OCI-LY3 (cell line): ENCODE results near the gene ERN1.
A peak's percentile ranks its signal among the peaks of the same experiment; 100 is the strongest.

Experiments used
- H2AFZ ChIP-seq: fragments of 200-600, 300-600 bp; shearing (Covaris generic); 2 replicates; pipeline ENCODE4 v1.6.0; 2014; ENCODE audit warnings: antibody characterized with exemption, low read depth, low read length
- H3K27ac ChIP-seq: fragments of 200-600, 300-600 bp; sonication (generic); 2 replicates; pipeline ENCODE4 v1.5.1; 2014; ENCODE audit warnings: mild to moderate bottlenecking, low read length, moderate library complexity, mixed read lengths
- H3K27me3 ChIP-seq: fragments of 200-600, 300-600 bp; sonication (generic); 2 replicates; pipeline ENCODE4 v1.6.1; 2014; ENCODE audit warnings: low read depth, low read length, mixed read lengths
- H3K36me3 ChIP-seq: fragments of 200-600, 300-600 bp; sonication (generic); replicated peaks from 2 replicates; pipeline ENCODE3; 2014; ENCODE audit warnings: low read depth, low read length, mixed read lengths
- H3K4me1 ChIP-seq: fragments of 300-600, 200-600 bp; sonication (generic); 2 replicates; pipeline ENCODE4 v1.6.1; 2014; ENCODE audit warnings: low read length, mixed read lengths
- H3K4me2 ChIP-seq: fragments of 200-600, 300-600 bp; sonication (generic); 2 replicates; pipeline ENCODE4 v1.6.1; 2014; ENCODE audit warnings: low read length, mixed read lengths
- H3K4me3 ChIP-seq: fragments of 300-600, 200-600 bp; sonication (generic); 2 replicates; pipeline ENCODE4 v1.5.1; 2014; ENCODE audit warnings: antibody characterized with exemption, mild to moderate bottlenecking, low read length, moderate library complexity
- H3K79me2 ChIP-seq: fragments of 300-600, 200-600 bp; shearing (Covaris generic); 2 replicates; pipeline ENCODE4 v1.6.1; 2014; ENCODE audit warnings: mild to moderate bottlenecking, low read length, mixed read lengths
- H3K9ac ChIP-seq: fragments of 300-600, 200-600 bp; shearing (Covaris generic); 2 replicates; pipeline ENCODE4 v1.6.0; 2014; ENCODE audit warnings: mild to moderate bottlenecking, low read length, moderate library complexity
- H3K9me3 ChIP-seq: fragments of 200-600, 300-600 bp; shearing (Covaris generic); 2 replicates; pipeline ENCODE4 v1.6.1; 2014; ENCODE audit warnings: low read length, mixed read lengths; ENCODE audit not compliant: insufficient read depth
- H4K20me1 ChIP-seq: fragments of 200-600, 300-600 bp; sonication (generic); 2 replicates; pipeline ENCODE4 v1.6.1; 2016; ENCODE audit warnings: low read length, mixed read lengths; ENCODE audit not compliant: insufficient read depth
- EZH2phosphoT487 ChIP-seq: fragments of 200-600 bp; shearing (Covaris generic); IDR thresholded peaks from 2 replicates; pipeline ENCODE4 v1.6.1; 2018; ENCODE audit warnings: antibody characterized with exemption, mixed run types, low read depth
- TF ChIP-seq, protein P1 (sequence below): fragments of 200-600, 300-600 bp; sonication (generic); IDR thresholded peaks from 2 replicates; pipeline ENCODE4 v1.5.1; 2014; ENCODE audit warnings: antibody characterized with exemption, low read length, low read depth

Gene ERN1

GRCh38 chr17:64128787-64129514, 993 bp downstream of the ERN1 start:
- no peaks in the 10 kb centered on the region for H3K27me3 ChIP-seq
- peaks cover 60% of the 10 kb centered on the region for H3K79me2 ChIP-seq
- peak overlapping the region; percentile 84 for H3K4me3 ChIP-seq
- H4K20me1 ChIP-seq = peaks cover 42% of the 10 kb centered on the region
- peaks cover 29% of the 10 kb centered on the region for H3K36me3 ChIP-seq
- H3K4me1 ChIP-seq = peaks cover 49% of the 10 kb centered on the region
- no peaks in the 10 kb centered on the region for H3K9me3 ChIP-seq
- H3K27ac ChIP-seq = peak overlapping the region; percentile 61
- H3K4me2 ChIP-seq = peak overlapping the region; percentile 85
- H3K9ac ChIP-seq = peak overlapping the region; percentile 91
- TF ChIP-seq, protein P1, sequence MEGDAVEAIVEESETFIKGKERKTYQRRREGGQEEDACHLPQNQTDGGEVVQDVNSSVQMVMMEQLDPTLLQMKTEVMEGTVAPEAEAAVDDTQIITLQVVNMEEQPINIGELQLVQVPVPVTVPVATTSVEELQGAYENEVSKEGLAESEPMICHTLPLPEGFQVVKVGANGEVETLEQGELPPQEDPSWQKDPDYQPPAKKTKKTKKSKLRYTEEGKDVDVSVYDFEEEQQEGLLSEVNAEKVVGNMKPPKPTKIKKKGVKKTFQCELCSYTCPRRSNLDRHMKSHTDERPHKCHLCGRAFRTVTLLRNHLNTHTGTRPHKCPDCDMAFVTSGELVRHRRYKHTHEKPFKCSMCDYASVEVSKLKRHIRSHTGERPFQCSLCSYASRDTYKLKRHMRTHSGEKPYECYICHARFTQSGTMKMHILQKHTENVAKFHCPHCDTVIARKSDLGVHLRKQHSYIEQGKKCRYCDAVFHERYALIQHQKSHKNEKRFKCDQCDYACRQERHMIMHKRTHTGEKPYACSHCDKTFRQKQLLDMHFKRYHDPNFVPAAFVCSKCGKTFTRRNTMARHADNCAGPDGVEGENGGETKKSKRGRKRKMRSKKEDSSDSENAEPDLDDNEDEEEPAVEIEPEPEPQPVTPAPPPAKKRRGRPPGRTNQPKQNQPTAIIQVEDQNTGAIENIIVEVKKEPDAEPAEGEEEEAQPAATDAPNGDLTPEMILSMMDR = no peak
- no peak for TF ChIP-seq EZH2phosphoT487
- H2AFZ ChIP-seq = no peak overlapping the region

DNA sequence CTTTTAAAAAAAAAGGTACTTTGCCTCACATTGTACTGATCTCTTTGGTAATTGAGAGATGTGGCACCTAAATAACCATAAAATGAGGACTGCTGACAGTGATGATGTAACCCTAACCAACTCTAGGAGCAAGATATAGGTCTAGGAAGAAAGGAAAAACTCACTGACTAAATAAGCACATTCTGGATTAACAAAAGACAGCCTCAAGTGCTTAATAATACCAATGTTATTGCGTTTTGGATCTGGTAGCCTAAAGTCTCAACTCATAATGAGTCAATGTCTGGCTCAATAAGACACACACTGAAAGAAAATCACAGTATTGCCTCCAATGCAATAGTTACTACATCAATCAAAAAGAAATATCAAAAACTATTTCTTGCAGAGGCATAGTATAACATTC, 3.0 kb downstream of the ERN1 start:
- H4K20me1 ChIP-seq = peaks cover 54% of the 10 kb centered on the region
- H3K4me2 ChIP-seq = peak overlapping the region; percentile 14
- no peak overlapping the region for H3K9ac ChIP-seq
- no peaks in the 10 kb centered on the region for H3K9me3 ChIP-seq
- H3K79me2 ChIP-seq = peaks cover 80% of the 10 kb centered on the region
- H2AFZ ChIP-seq = no peak overlapping the region
- H3K27ac ChIP-seq = no peak overlapping the region
- peaks cover 40% of the 10 kb centered on the region for H3K36me3 ChIP-seq
- H3K4me1 ChIP-seq = peaks cover 57% of the 10 kb centered on the region
- H3K27me3 ChIP-seq = no peaks in the 10 kb centered on the region
- H3K4me3 ChIP-seq = no peak overlapping the region
- TF ChIP-seq EZH2phosphoT487 = no peak
- TF ChIP-seq, protein P1 = no peak

- no peak overlapping the region for H2AFZ ChIP-seq
- H4K20me1 ChIP-seq = peaks cover 59% of the 10 kb centered on the region
- peaks cover 44% of the 10 kb centered on the region for H3K36me3 ChIP-seq
- H3K9ac ChIP-seq = no peak overlapping the region
- no peaks in the 10 kb centered on the region for H3K27me3 ChIP-seq
- no peak overlapping the region for H3K4me2 ChIP-seq
- TF ChIP-seq, protein P1 = no peak
- no peak for TF ChIP-seq EZH2phosphoT487
- no peak overlapping the region for H3K4me3 ChIP-seq
- no peaks in the 10 kb centered on the region for H3K9me3 ChIP-seq
- peaks cover 88% of the 10 kb centered on the region for H3K79me2 ChIP-seq
- H3K4me1 ChIP-seq = peaks cover 57% of the 10 kb centered on the region
- H3K27ac ChIP-seq = no peak overlapping the region
These were observed 4.0 kb downstream of the ERN1 start for GRCh38 chr17:64125937-64126336.

DNA sequence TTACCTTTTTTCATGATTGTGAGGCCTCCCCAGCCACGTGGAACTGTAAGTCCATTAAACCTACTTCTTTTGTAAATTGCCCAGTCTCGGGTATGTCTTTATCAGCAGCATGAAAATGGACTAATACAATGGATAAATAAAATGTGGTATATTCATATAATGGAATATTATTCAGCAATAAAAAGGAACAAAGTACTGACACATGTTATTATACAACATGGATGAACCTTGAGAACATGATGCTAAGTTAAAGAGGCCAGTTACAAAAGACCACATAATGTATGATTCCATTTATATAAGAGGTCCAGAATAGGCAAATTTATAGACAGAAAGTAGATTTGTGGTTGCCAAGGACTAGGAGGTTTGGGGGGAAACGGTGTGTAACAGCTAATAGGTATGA, 5.3 kb downstream of the ERN1 start:
- Histone ChIP-seq H3K27ac (no peak overlapping the region), H2AFZ (no peak overlapping the region), H3K9ac (no peak overlapping the region), H3K4me1 (peaks cover 62% of the 10 kb centered on the region), H3K27me3 (no peaks in the 10 kb centered on the region), H3K9me3 (no peaks in the 10 kb centered on the region), H3K4me3 (no peak overlapping the region), H3K79me2 (peaks cover 98% of the 10 kb centered on the region), H3K36me3 (peaks cover 50% of the 10 kb centered on the region), H4K20me1 (peaks cover 69% of the 10 kb centered on the region), H3K4me2 (no peak overlapping the region)
- TF ChIP-seq, protein P1 = no peak
- TF ChIP-seq EZH2phosphoT487 = no peak
